ENCODE data around the gene SVIL. TPM values are rescaled to one million over a fixed set of nuclear protein-coding genes. Genes with fewer than 3 reads are reported as not detected.
A peak's percentile ranks its signal among the peaks of the same experiment; 100 is the strongest.
"Not testable (repeated sequence)": the region's sequence is repeated elsewhere in the genome, so short reads cannot be mapped to it uniquely, and the experiment has no call there.

Gene SVIL
- total RNA-seq, 1 donor from 2014 or later, result 94.7 TPM

DNA sequence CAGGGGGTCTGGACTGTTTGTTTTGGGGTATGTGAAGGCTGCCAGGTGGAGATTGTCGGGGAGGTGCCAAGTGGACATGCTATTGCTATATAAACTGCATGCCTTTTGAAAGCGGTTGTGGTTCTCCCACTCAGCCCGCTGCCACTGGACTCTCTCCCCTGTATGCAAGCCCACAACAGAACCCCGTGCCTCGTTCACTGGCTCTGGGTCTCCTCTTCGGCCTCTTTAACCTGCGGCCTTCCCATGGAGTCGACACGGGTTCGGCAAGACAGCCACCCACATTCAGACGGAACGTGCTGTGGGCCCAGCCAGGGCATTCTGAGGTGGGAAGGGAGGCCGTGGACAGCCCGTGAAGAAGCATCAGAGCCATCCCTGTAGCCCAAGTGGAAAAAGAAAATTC, 50.3 kb downstream of the SVIL start:
- no peaks in the 10 kb centered on the region for H3K9me3 ChIP-seq
- peak overlapping the region in 1 of 2 donors; percentile 26 for H3K27ac ChIP-seq
- TF ChIP-seq CTCF (IDR thresholded peaks at IDR 0.05), result no peak
- H3K36me3 ChIP-seq, result peaks cover 0 to 8% of the 10 kb centered on the region in 2 donors
- no peaks in the 10 kb centered on the region for H3K27me3 ChIP-seq
- peaks cover 7 to 33% of the 10 kb centered on the region in 2 donors for H3K4me1 ChIP-seq
- intact Hi-C loops (cut with DNase I), result no loop called here
- no peak for DNase-seq (ENCODE audit: low spot score in 2 of 2)
- H3K4me3 ChIP-seq, result no peak overlapping the region

- Histone ChIP-seq H3K36me3 (peaks cover 0 to 8% of the 10 kb centered on the region in 2 donors), H3K4me3 (no peak overlapping the region), H3K9me3 (no peaks in the 10 kb centered on the region), H3K27ac (peak overlapping the region; percentile 33 to 62), H3K4me1 (peaks cover 4 to 26% of the 10 kb centered on the region in 2 donors), H3K27me3 (no peaks in the 10 kb centered on the region)
- intact Hi-C loops (cut with DNase I), result no loop called here
- DNase-seq (ENCODE audit: low spot score in 2 of 2), result no peak
- no peak for TF ChIP-seq CTCF (IDR thresholded peaks at IDR 0.05)
These were observed 51.1 kb downstream of the SVIL start for GRCh38 chr10:29583674-29584073.

DNA sequence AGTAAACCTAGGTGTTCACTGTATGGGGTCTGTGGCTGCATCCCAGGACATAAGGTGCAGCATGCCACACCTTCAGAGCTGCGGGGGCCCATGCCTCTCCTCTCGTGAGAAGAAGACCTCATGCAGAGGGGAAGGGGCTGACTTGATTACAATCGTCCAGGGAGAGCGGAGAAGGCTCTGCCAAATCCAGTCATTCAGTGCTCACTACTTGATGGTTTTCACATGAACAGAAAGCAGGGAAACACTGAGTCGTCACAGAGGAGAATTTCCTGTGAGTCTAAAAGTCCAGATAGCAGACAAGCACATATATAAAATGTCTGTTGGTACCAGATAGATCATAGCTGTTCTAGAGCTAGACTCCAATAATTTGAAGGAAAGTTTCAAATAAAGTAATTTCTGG, 52.0 kb downstream of the SVIL start:
- DNase-seq (ENCODE audit: low spot score in 2 of 2); H3K27me3 ChIP-seq; intact Hi-C loops (cut with DNase I); H3K36me3 ChIP-seq; H3K4me3 ChIP-seq; H3K9me3 ChIP-seq: not testable (repeated sequence)
- Histone ChIP-seq H3K4me1 (peaks cover 0 to 21% of the 10 kb centered on the region in 2 donors), H3K27ac (peak overlapping the region in 1 of 2 donors; percentile 62)

- Histone ChIP-seq H3K27me3 (no peaks in the 10 kb centered on the region), H3K4me3 (no peak overlapping the region), H3K4me1 (peaks cover 0 to 4% of the 10 kb centered on the region in 2 donors), H3K9me3 (no peaks in the 10 kb centered on the region), H3K27ac (peak overlapping the region in 1 of 2 donors; percentile 3), H3K36me3 (peaks cover 0 to 12% of the 10 kb centered on the region in 2 donors)
- no peak for TF ChIP-seq CTCF (IDR thresholded peaks at IDR 0.05)
- DNase-seq (ENCODE audit: low spot score in 2 of 2), result no peak
- intact Hi-C loops (cut with DNase I), result no loop called here
These were observed 55.3 kb downstream of the SVIL start for GRCh38 chr10:29579455-29579970.

DNA sequence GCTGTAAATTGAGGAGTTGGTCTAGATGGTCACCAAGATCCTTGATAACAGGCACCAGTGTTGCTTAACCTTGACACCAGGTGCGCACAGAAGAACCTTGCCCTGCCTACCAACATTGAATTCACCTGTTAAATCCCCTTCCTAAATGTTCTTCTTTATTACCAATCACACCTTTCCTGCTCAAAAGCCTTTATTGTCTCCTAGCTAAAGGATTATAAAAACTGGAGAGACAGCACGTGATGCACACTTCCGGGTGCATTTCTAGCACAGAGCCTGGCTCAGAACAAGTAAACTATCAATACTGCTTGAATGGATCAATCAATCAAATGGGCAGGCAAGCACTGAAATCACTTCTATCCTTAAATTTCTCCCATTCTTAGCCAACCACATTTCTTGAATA, 56.3 kb downstream of the SVIL start:
- intact Hi-C loops (cut with DNase I), result no loop called here
- TF ChIP-seq CTCF (IDR thresholded peaks at IDR 0.05), result no peak
- Histone ChIP-seq H3K36me3 (peaks cover 0 to 9% of the 10 kb centered on the region in 2 donors), H3K27ac (no peak overlapping the region), H3K9me3 (no peaks in the 10 kb centered on the region), H3K27me3 (no peaks in the 10 kb centered on the region), H3K4me3 (no peak overlapping the region), H3K4me1 (no peaks in the 10 kb centered on the region)
- DNase-seq (ENCODE audit: low spot score in 2 of 2), result no peak

GRCh38 chr10:29576681-29577080, 58.1 kb downstream of the SVIL start:
- TF ChIP-seq CTCF (IDR thresholded peaks at IDR 0.05), result no peak
- Histone ChIP-seq H3K4me3 (no peak overlapping the region), H3K27me3 (no peaks in the 10 kb centered on the region), H3K27ac (peak overlapping the region in 1 of 2 donors; percentile 10), H3K36me3 (peaks cover 0 to 9% of the 10 kb centered on the region in 2 donors), H3K9me3 (no peaks in the 10 kb centered on the region), H3K4me1 (no peaks in the 10 kb centered on the region)
- intact Hi-C loops (cut with DNase I), result no loop called here
- DNase-seq (ENCODE audit: low spot score in 2 of 2), result no peak
